Dermis microvascular lymphatic vessel endothelial cell (primary cell): ENCODE data around the gene TSC22D3. TPM values are rescaled to one million over a fixed set of nuclear protein-coding genes. Genes with fewer than 3 reads are reported as not detected.

ENCODE experiments used
- DNase-seq, 2 donors: peaks; one replicate each; pipeline versions ENCODE4 v3.0.0 to v3.0.0-alpha.2; 2010; ENCODE audit warnings: low read depth in 2 of 2
- total RNA-seq: library from RNA; depleted of rRNA; stranded (reverse); fragments of >200 nt; gene quantifications from 2 replicates; pipeline ENCODE4 v1.2.1, GENCODE V29; 2014

The TSC22D3 gene
- total RNA-seq, 1 donor from 2014 or later, result 15.0 TPM

DNA sequence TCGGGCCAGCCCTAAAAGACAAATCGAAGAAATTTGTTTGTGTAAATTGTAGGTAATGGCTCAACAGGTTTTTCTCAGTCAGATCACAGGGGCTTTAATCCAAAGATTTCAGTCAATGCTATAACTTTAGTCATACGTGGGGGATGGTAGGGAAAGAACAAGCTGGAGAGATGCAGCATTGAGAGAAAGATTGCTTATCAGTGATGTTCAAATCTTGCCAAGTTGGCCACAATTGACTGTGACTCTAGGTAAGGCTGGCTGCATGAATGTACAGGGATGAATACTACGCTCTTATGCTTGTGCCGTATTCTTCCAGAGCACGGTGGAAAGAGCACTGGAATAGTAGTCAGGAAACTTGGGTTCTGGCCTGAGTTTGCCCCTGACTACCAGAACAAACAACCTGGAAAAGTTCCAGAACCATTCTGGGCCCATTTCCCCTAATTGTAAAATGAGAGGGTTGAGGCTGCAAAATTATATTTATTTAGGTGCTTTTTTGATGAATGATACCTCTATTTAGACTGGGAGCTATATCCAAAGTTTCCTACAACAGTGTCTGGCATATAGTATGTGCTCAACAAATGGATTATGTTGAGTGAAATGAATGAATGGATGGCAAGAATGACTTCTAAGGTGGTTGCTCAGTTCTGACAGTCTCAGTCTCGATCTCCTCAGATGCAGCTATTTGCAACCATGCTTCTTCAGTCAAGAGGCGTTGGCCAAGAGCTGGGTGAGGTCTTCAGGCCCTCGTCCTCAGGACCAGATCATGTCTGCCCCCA is 44.4 kb downstream of the TSC22D3 start:
- peak; percentile 45 to 79 for DNase-seq

- DNase-seq, result no peak
Observed at GRCh38 chrX:107730298-107730655, 45.3 kb downstream of the TSC22D3 start.

- peak in 1 of 2 donors; percentile 50 for DNase-seq
Observed at GRCh38 chrX:107729558-107730297, 45.9 kb downstream of the TSC22D3 start.

DNA sequence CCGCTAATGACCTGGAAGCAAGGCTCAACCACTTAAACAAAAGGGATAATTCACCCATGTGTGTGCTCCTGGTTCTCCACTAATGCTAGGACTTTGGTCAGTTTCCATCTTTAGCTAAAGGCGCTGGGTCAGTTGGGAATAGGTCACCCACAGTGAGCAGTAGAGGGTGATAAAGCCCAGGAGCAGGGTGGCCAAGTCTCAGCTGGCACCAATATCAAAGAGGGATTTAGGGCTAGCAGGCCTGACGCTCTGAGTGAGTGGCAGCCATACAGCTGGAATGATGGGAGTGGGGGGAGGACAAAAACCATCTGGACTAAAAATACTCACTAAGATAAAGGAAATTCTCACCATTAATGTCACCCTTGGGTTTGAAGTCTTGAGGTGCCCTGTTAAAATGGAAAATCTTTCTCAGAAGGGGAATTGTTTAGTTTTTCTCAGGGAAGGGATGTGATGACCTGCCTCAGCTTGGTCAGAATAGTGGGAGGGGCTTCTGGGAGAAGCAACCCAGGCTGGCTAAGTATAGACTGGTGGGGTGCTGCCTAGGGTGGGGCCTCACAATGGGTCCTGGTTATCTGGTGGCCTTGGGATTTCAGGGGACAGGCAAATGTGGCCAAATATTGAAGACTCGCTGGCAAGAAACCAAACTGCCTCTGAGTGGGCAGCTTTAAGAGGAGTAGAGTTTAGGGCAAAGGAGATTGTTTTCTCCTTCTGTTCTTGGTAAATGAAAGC is 47.1 kb downstream of the TSC22D3 start:
- no peak for DNase-seq

- DNase-seq, result peak in 1 of 2 donors; percentile 45
Observed at GRCh38 chrX:107726816-107727534, 48.6 kb downstream of the TSC22D3 start.

DNA sequence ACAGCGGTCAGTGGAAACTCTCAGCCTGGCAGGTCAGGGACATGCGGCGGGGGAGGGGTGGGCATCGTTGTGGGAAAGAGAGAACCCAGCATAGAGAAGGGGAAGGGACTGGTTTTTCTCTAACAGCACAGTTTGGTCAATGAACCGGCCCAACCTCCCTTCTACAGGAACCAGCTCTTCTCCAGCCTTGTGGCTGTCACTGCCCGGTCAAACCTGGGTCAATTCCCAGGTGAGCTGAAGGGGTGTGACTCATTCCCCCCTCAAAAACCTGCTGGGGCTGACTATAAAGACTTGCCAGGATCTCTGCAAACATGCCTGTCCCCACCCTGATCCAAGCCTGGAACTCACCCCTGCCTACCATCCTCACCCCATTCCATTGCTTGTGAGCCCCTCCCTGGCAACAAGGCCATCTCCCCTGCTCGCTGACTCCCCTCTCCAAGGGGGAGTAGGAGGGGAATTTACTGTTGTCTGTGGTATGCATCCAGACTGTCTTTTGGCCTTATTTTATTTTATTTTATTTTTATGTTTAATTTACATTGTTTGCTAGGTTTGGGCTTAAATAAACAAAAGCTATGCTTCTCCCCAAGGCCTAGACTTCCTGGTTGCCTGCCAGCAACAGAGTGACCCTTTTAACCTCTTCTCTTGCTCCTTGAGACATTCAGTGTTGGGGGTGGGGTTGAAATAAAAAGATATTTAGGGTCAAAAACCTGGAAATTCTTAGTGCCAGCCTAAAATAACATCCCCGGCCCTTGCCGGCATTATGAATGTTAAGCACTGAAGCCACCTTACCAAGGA is 49.6 kb downstream of the TSC22D3 start:
- DNase-seq, result peak in 1 of 2 donors; percentile 38

DNA sequence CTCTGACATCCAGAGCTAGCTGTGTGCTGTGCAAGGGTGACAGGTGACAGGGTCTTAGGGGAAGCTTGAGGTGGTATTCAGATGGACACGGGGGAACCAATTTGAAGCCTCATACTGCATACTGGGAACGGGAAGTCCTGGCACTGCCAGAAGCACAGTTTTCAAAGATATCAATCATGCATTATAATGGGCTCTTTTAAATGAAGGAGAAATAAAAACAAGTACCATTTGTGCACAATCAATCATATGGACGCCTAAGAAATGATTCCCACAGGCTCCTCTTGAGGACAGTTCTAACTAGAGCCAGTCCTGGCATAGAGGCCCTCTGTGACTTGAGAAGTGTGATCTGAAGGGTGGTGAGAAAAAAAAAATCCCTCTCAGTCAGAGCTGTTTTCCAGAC is 50.9 kb downstream of the TSC22D3 start:
- no peak for DNase-seq

DNA sequence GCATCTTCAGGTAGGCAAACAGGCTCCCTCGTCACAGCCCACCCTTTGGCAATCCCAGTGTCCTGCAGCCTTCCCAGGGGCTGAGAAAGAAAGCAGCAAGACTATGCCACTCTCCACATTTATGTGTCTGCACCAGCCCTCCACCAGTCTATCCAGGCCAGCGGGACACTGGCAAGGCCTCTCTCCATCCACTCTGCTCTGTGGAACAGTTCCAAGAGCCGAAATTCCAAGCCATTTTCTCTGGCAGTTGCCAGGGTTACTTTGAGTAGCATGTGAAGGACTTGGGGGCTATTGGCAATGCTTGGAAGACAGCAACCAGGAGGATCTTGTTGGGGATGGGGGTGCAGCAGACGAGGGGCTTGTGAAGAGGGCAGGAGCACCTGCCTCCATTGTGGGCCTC is 52.1 kb downstream of the TSC22D3 start:
- DNase-seq, result no peak

- DNase-seq, result no peak
Observed at GRCh38 chrX:107721966-107722707, 53.5 kb downstream of the TSC22D3 start.

DNA sequence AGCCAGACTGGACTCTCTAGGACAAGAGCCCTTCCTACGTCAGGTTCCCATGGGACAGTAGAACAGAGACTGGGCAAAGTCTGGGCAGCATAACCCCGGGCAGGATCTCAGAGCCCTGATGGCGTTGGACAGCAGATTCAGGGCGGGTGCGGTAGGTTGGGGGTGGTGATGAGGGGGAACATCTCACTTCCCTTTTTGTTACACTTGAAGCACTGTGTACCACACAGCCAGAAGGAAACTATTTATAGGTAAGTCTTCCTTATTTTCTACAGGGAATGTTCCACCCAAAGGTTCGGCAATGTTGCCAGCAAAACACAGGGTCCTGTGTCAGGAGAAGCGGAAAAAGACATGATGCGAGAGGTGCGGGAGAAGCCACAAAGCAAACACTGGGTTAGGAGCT is 54.3 kb downstream of the TSC22D3 start:
- no peak for DNase-seq

DNA sequence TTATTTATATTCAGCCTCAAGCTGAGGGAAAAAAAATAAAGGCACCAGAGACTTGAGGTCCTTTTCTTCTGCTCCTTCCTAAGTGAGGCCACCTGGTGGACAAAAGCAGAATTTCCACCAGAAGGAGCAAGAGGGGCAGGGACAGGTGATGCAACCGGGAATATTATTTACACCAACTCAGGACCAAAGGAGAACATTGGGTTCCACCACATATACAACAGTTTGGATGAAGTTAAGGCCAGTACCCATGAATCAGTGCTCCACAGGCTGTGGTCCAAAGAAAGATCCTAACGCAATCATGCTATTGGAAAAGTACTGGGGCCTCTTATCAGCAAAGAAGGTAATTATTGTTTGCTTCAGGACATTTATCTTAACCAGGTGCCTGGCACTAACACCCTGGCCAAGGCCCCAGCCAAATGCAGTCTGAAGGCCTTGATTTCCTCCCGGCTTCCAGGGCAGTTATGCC is 57.4 kb downstream of the TSC22D3 start:
- peak; percentile 50 to 80 for DNase-seq

- DNase-seq, result peak; percentile 56 to 87
Observed at GRCh38 chrX:107716816-107717700, 58.5 kb downstream of the TSC22D3 start.

DNA sequence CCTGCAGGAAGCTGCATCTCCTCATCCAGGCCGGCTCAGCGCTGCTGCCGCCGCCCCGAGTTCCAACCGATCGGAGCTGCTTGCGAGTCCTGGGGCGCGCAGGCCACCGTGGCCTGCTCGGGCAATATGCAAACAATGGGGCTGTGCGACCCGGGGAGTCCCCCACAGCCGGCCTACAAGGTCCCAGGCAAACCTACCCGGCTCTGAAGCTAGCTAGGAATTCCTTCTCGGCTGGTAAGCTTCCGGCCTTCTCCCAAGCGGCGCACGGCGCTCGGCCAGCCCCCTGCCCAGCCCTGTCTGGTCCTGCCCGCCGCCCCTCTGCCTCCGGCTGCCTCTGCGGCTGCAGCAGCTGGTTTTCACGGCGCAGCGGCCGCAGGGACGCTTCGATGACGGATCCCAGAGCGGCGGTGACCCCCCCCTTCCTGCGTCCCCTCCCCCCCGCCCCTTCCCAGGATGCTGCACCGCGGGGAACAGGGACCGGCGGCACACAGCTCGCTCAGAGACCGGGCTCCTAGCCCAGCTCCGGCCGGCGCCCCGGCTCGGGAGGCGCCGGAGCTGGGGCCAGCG is 59.4 kb downstream of the TSC22D3 start:
- peak in 1 of 2 donors; percentile 46 for DNase-seq

DNA sequence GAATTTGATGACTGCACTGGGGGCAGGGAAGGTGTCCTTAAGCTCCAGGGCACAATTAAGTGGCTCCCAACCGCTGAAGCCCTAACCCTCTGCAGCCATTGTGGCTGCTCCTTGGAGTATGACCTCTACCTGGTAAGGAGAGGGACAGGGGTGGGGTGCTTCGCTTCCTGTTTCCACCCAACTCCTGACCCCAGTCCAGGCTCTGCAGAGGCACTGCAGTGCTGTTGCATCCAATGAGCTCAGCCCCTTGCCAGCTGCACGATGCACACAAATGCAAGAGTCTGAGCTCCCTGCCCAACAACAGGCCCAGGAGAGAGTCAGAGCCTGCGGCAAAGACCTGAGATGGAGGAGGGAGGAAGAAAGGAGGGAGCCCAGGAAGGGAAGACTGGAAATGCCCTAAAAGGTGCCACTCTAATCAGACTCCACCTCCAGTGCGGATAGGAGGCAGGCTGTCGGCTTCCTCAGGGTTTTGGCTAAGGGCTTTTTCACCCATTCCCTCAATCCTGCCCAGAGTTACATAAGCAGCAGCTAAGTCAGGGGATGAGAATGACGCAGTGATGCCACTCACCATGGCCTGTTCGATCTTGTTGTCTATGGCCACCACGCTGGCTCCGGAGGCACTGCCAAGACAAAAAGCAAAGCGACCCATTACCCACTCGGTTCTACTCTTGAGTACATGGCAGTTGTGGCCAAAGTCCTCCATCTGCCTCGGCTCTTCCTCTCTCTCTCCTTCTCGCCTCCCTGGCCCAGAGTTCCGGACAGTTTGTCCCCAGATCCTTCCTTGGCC is 60.1 kb downstream of the TSC22D3 start:
- peak in 1 of 2 donors; percentile 19 for DNase-seq

DNA sequence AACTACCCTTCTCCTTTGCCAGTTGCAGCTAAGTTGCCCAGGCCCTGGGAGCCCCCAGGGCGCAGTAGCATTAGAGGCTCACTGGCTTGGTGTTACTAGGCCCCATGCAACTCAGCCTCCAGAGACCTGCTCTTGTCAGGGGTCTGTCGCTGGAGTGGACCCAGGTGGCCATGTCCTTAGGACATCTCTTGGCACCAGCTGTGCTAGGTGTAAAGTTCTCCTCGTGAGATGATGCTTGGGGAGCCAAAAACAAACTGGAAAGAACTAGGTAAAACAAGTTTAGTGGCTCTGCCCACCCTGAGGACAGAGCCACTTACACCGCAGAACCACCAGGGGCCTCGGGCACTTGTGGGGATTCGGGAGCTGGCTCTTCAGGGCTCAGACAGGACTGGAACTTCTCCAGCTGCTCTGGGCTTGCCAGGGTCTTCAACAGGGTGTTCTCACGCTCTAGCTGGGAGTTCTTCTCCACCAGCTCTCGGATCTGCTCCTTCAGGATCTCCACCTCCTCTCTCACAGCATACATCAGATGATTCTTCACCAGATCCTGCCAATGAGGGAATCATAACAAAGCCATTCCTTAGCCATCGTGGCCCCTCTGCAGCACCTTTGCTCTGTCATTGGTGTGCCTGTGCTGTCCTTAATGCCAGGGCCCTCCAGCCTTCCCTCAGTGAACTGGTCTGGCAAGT is 61.2 kb downstream of the TSC22D3 start:
- DNase-seq, result no peak

GRCh38 chrX:107713543-107714205 is 61.9 kb downstream of the TSC22D3 start:
- DNase-seq, result no peak

- no peak for DNase-seq
Observed at GRCh38 chrX:107713203-107713542, 62.4 kb downstream of the TSC22D3 start.
